Caco-2 (cell line): ENCODE results near the gene SLC9A8. TPM values are rescaled to one million over a fixed set of nuclear protein-coding genes. Genes with fewer than 3 reads are reported as not detected.

Experiments
- BruUV-seq: library from RNA; stranded (reverse); fragments of 400-500 nt; replicated peaks from 2 replicates; lab custom pipeline; 2021; lab: Mats Ljungman, UMichigan
- CTCF ChIA-PET: fragments of 300-600 bp; sonication (Branson Sonifier 250); formaldehyde crosslinking; loops from one replicate; lab custom pipeline; 2022; ENCODE audit warnings: antibody characterized with exemption; lab: Charles Lee
- POLR2A ChIA-PET: fragments of 300-600 bp; sonication (Branson Sonifier 250); formaldehyde crosslinking; loops from one replicate; lab custom pipeline; 2022; ENCODE audit warnings: antibody characterized with exemption; lab: Charles Lee
- DNase-seq, 2 experiments: peaks; one replicate each; pipeline versions ENCODE4 v3.0.0 to v3.0.0-alpha.2; 2020 to 2022
- H3K27me3 ChIP-seq: replicated peaks from 2 replicates; pipeline ENCODE4 v1.6.0; 2011; ENCODE audit warnings: low read length; ENCODE audit not compliant: control insufficient read depth, insufficient read depth
- H3K36me3 ChIP-seq: 2 replicates; pipeline ENCODE4 v1.5.1; 2011; ENCODE audit warnings: low read length; ENCODE audit not compliant: control insufficient read depth, insufficient read depth
- H3K4me1 ChIP-seq: fragments of 250-450 bp; sonication (Bioruptor Pico); 2 replicates; pipeline ENCODE4 v1.5.1; 2020; ENCODE audit warnings: mild to moderate bottlenecking
- H3K4me3 ChIP-seq: 2 replicates; pipeline ENCODE4 v1.5.1; 2011; ENCODE audit warnings: low read depth, mild to moderate bottlenecking, control low read depth, low read length
- H3K9me3 ChIP-seq: fragments of 250-450 bp; sonication (Bioruptor Pico); 2 replicates; pipeline ENCODE4 v1.5.1; 2020; ENCODE audit warnings: mild to moderate bottlenecking, moderate library complexity
- H3K27ac Mint-ChIP-seq: one replicate; pipeline ENCODE4 v1.8.0; 2022; ENCODE audit warnings: mixed read lengths; ENCODE audit not compliant: unreplicated experiment
- H3K27me3 Mint-ChIP-seq: one replicate; pipeline ENCODE4 v1.8.0; 2022; ENCODE audit warnings: mixed read lengths; ENCODE audit not compliant: insufficient read depth, unreplicated experiment
- H3K36me3 Mint-ChIP-seq: one replicate; pipeline ENCODE4 v1.8.0; 2022; ENCODE audit warnings: mild to moderate bottlenecking, mixed read lengths; ENCODE audit not compliant: insufficient read depth, unreplicated experiment
- H3K4me1 Mint-ChIP-seq: one replicate; pipeline ENCODE4 v1.8.0; 2022; ENCODE audit warnings: low read depth, mixed read lengths; ENCODE audit not compliant: unreplicated experiment
- H3K4me3 Mint-ChIP-seq: one replicate; pipeline ENCODE4 v1.8.0; 2022; ENCODE audit warnings: mild to moderate bottlenecking, moderate library complexity, mixed read lengths; ENCODE audit not compliant: unreplicated experiment
- H3K9me3 Mint-ChIP-seq: one replicate; pipeline ENCODE4 v1.8.0; 2022; ENCODE audit warnings: mixed read lengths; ENCODE audit not compliant: unreplicated experiment
- CTCF ChIP-seq, 2 experiments: fragments of 200-600 bp in 1 of 2; IDR thresholded peaks; 1 replicate in 1 of 2; 2 replicates in 1 of 2; pipeline versions ENCODE4 v1.5.1 to v1.8.0; 2011 to 2022; ENCODE audit warnings: antibody characterized with exemption in 1 of 2, control low read depth in 1 of 2, inconsistent platforms in 1 of 2, low read depth in 1 of 2, low read length in 1 of 2, mild to moderate bottlenecking in 1 of 2, moderate library complexity in 1 of 2; ENCODE audit not compliant: insufficient read depth in 1 of 2, severe bottlenecking in 1 of 2, unreplicated experiment in 1 of 2
- intact Hi-C: fragments of 100-400 bp; cut with micrococcal nuclease; formaldehyde crosslinking; loops from one replicate; pipeline ENCODE4 v1.10.0; 2022; ENCODE audit not compliant: unreplicated experiment
- total RNA-seq: library from RNA; stranded (reverse); gene quantifications from 2 replicates; pipeline ENCODE4 v1.2.3, GENCODE V29; 2022

SLC9A8 gene
- total RNA-seq, 1 experiment from 2014 or later, result 21.4 TPM

- no peak for DNase-seq
- TF ChIP-seq CTCF (IDR thresholded peaks at IDR 0.05; ENCODE audit: insufficient read depth in 1 of 2, low read depth in 1 of 2, low read length in 1 of 2, severe bottlenecking in 1 of 2, unreplicated experiment in 1 of 2), result no peak
- Histone ChIP-seq H3K9me3 (no peaks in the 10 kb centered on the region), H3K4me3 (no peak overlapping the region), H3K4me1 (peaks cover 23% of the 10 kb centered on the region), H3K27me3 (no peaks in the 10 kb centered on the region), H3K36me3 (no peaks in the 10 kb centered on the region)
- ChIA-PET CTCF (no interaction called here), POLR2A (no interaction called here)
- intact Hi-C loops, result loop anchor here (2.0 kb wide), 1 partner anchor 175 kb away; no protein-coding TSS in a partner anchor
- H3K9me3 Mint-ChIP-seq, result no peaks in the 10 kb centered on the region
- H3K36me3 Mint-ChIP-seq, result no peaks in the 10 kb centered on the region
- BruUV-seq, result no TSS peak
- no peaks in the 10 kb centered on the region for H3K27me3 Mint-ChIP-seq
- H3K4me3 Mint-ChIP-seq, result no peak overlapping the region
- H3K4me1 Mint-ChIP-seq, result peaks cover 11% of the 10 kb centered on the region
- H3K27ac Mint-ChIP-seq, result no peak overlapping the region
Measured at GRCh38 chr20:49785852-49786175, 26.8 kb upstream of the SLC9A8 start.

GRCh38 chr20:49786196-49786595 lies 26.4 kb upstream of the SLC9A8 start:
- peaks cover 27% of the 10 kb centered on the region for H3K4me1 ChIP-seq
- Mint-ChIP-seq H3K4me1 (peaks cover 11% of the 10 kb centered on the region), H3K9me3 (no peaks in the 10 kb centered on the region), H3K36me3 (no peaks in the 10 kb centered on the region), H3K27ac (no peak overlapping the region), H3K4me3 (no peak overlapping the region), H3K27me3 (no peaks in the 10 kb centered on the region)
- intact Hi-C loops, result loop anchor here (2.0 kb wide), 1 partner anchor 175 kb away; no protein-coding TSS in a partner anchor
- ChIA-PET CTCF (no interaction called here), POLR2A (interaction anchor here (0.5 kb wide), 1 partner anchor 37 kb away, joined by 4 read pairs; no protein-coding TSS in a partner anchor)
- H3K4me3 ChIP-seq, result no peak overlapping the region
- DNase-seq, result no peak
- H3K27me3 ChIP-seq, result no peaks in the 10 kb centered on the region
- no peak for TF ChIP-seq CTCF (IDR thresholded peaks at IDR 0.05; ENCODE audit: insufficient read depth in 1 of 2, low read depth in 1 of 2, low read length in 1 of 2, severe bottlenecking in 1 of 2, unreplicated experiment in 1 of 2)
- no TSS peak for BruUV-seq
- no peaks in the 10 kb centered on the region for H3K36me3 ChIP-seq
- H3K9me3 ChIP-seq, result no peaks in the 10 kb centered on the region

- intact Hi-C loops, result loop anchor here (2.0 kb wide), 1 partner anchor 176 kb away; no protein-coding TSS in a partner anchor
- Mint-ChIP-seq H3K36me3 (no peaks in the 10 kb centered on the region), H3K27me3 (no peaks in the 10 kb centered on the region), H3K4me1 (peaks cover 11% of the 10 kb centered on the region), H3K4me3 (no peak overlapping the region), H3K27ac (no peak overlapping the region), H3K9me3 (no peaks in the 10 kb centered on the region)
- H3K9me3 ChIP-seq, result no peaks in the 10 kb centered on the region
- peak; percentile 49 to 61 for TF ChIP-seq CTCF (IDR thresholded peaks at IDR 0.05; ENCODE audit: insufficient read depth in 1 of 2, low read depth in 1 of 2, low read length in 1 of 2, severe bottlenecking in 1 of 2, unreplicated experiment in 1 of 2)
- no peak overlapping the region for H3K4me3 ChIP-seq
- POLR2A ChIA-PET, result interaction anchor here (0.5 kb wide), 1 partner anchor 38 kb away, joined by 4 read pairs; no protein-coding TSS in a partner anchor
- H3K4me1 ChIP-seq, result peaks cover 29% of the 10 kb centered on the region
- CTCF ChIA-PET, result interaction anchor here (0.6 kb wide), 1 partner anchor 41 kb away, joined by 3 read pairs; no protein-coding TSS in a partner anchor
- H3K27me3 ChIP-seq, result no peaks in the 10 kb centered on the region
- no peak for DNase-seq
- BruUV-seq, result no TSS peak
- no peaks in the 10 kb centered on the region for H3K36me3 ChIP-seq
Measured at GRCh38 chr20:49786668-49787370, 25.8 kb upstream of the SLC9A8 start.
